ENCODE results near the gene SMARCD1.

DNA sequence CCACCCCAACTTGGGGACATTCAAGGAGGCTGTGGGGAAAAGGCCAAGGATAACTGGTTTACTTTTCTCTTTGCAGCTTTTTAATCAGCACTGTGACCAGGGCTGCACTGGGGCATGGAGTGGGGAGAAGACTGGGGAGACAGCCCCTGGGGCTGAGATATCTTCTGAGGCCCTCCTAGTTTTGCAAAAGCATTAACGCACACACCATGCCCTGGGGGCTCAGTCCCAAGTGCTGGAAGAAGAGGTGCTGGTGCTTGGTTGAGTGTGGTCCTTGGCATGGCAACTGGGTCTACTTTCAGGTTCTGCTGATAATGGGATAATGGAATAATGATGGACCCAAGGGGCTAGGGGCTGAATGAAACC is 9.4 kb upstream of the SMARCD1 start:
- TF ChIP-seq, protein P1, sequence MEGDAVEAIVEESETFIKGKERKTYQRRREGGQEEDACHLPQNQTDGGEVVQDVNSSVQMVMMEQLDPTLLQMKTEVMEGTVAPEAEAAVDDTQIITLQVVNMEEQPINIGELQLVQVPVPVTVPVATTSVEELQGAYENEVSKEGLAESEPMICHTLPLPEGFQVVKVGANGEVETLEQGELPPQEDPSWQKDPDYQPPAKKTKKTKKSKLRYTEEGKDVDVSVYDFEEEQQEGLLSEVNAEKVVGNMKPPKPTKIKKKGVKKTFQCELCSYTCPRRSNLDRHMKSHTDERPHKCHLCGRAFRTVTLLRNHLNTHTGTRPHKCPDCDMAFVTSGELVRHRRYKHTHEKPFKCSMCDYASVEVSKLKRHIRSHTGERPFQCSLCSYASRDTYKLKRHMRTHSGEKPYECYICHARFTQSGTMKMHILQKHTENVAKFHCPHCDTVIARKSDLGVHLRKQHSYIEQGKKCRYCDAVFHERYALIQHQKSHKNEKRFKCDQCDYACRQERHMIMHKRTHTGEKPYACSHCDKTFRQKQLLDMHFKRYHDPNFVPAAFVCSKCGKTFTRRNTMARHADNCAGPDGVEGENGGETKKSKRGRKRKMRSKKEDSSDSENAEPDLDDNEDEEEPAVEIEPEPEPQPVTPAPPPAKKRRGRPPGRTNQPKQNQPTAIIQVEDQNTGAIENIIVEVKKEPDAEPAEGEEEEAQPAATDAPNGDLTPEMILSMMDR (conservative IDR thresholded peaks at IDR 0.05) = no peak
- TF ChIP-seq ZFX (IDR thresholded peaks at IDR 0.05) = no peak

Measured in C4-2B (cell line).